Stimulated activated CD8-positive, alpha-beta memory T cell treated with anti-CD3 and anti-CD28 coated beads, Interleukin-15, amount 100 ng/mL, for 4 hours (primary cell): ENCODE results near the gene CCDC90B.
"Not testable (repeated sequence)": the region's sequence is repeated elsewhere in the genome, so short reads cannot be mapped to it uniquely, and the experiment has no call there.

Experiments used
- DNase-seq, 2 donors: peaks; one replicate each; pipeline ENCODE4 v3.0.0-alpha.2; 2020; ENCODE audit warnings: low read depth in 2 of 2

The CCDC90B gene

DNA sequence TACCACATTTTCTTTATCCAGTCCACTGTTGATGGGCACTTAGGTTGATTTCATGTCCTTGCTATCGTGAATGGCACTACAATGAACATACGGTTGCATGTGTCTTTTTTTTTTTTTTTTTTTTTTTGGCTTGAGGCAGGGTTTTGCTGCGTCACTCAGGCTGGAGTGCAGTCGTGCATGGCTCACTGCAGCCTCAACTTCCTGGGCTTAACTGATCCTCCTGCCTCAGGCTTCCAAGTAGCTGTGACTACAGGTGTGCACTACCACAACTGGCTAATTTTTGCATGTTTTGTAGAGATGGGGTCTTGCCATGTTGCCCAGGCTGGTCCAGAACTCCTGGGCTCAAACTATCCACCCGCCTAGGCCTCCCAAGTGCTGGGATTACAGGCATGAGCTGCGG is 1.5 kb upstream of the CCDC90B start:
- DNase-seq, result no peak

GRCh38 chr11:83285151-83285770 is 906 bp downstream of the CCDC90B start:
- DNase-seq, result no peak

DNA sequence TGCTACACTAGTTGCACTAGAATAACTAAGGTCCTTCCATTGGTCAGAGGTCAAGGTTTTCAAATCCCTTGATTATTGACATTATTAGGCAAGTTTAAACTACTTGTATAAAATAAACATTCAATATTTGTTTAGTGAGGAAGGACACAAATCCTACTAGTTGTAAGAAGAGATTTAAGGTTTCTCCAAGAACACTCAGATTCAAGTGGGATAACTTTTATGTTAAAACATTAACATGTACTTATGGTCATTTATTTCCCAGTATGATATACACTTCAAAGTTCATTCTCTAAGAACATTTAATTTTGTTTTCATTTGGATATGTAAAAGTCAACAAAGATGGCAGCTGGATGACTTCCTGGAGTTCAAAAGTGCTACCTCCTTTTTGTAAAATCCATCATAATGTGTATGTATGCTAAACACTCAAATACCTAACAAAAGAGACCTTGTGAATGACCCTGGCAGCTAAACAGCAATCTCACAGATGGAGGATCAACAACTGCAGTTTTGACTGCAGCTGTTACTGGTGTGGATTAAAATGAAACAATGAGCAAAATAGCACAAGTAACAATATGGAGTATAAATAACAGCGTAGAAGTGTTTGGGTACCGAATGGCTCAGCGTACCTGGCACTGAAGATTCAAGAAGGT is 1.5 kb downstream of the CCDC90B start:
- DNase-seq, result no peak

GRCh38 chr11:83282084-83282716 is 4.0 kb downstream of the CCDC90B start:
- DNase-seq, result no peak

GRCh38 chr11:83280256-83280655 is 5.9 kb downstream of the CCDC90B start:
- no peak for DNase-seq

DNA sequence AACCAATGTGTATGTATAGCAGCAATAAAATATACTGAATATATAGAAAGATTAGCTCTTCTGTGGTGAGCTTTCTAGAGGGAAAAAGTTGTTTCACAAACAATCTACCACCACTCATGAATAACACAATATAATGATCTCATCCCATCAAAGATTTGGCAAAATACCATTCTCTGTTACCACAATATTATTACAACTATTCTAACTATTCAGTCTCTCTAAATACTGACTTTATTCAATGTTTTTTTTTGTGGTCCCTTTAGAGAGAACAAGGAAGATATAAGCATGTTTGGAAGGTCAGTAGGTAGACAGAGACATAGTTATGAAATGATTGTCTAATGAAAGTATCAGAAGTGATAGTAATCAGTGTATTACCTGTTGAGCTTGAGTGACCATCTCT is 7.8 kb downstream of the CCDC90B start:
- no peak for DNase-seq

DNA sequence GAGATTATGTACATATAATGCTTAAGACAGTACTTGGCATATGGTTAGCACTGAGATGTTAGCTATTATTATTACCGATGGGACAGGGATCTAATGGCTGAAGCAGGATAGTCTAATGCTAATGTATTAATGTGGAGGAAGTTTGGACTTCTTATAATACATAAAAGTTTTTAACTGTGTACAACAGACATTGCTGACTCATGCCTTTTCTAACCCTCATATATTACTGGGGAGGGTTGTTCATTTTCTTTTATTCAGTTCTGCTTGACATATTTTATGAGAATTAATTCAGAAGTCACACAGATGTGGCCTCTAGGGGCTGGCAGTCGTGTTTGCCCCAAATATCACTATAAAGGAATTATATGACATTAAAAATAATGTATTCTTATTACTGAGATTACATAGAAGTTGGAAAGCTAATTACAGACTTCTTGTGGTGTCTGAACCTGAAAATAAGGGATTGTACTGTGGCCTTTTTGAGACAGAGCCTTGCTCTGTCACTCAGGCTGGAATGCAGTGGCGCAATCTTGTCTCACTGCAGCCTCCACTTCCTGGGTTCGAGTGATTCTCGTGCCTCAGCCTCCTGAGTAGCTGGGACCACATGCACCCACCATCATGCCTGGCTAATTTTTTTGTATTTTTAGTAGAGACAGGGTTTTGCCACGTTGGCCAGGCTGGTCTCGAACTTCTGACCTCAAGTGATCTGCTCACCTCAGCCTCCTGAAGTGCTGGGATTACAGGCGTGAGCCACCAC is 10.1 kb downstream of the CCDC90B start:
- DNase-seq, result no peak

DNA sequence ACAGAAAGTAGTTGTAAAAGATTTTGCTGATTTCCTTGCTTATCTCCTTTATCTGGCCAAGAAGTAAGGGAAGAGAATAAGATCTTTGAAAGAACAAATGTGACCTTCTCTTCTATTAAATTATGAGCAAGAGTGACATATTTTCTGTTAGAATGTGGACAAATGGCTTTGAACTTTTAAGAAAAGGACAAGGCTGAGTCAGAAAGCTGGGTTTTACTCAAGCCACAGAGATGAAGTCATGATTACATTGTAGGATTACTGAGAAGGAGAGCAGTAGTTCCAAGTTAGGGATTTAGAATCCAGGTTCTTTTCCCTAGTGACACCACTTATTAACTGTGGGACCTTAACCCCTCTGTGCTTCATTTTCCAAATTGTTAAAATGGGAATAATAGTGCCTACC is 13.5 kb downstream of the CCDC90B start:
- DNase-seq, result no peak

DNA sequence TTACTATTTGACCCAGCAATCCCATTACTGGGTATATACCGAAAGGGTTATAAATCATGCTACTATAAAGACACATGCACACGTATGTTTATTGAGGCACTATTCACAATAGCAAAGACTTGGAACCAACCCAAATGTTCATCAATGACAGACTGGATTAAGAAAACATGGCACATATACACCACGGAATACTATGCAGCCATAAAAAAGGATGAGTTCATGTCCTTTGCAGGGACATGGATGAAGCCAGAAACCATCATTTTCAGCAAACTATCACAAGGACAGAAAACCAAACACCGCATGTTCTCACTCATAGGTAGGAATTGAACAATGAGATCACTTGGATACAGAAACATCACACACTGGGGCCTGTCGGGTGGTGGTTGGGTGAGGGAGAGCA is 14.4 kb downstream of the CCDC90B start:
- not testable (repeated sequence) for DNase-seq

- DNase-seq, result not testable (repeated sequence)
Observed at GRCh38 chr11:83269080-83269479, 17.1 kb downstream of the CCDC90B start.

DNA sequence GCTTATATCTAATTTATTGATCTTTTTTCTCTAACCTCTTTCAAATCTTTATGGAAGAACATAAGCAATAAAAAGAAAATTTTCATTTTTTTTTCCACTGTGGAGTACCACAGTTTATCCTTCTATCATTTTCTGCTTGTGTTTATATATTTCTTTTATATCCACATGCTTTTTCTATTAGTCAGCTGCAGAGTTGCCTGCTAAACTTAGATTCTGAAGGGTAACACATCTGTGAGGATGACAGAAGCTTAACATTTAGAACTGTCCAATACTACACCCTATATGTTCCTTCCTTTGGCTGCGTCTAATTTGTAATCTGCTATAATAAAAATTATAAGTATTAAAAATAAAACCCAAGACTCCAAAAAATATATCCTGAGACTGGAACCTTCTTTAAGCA is 20.8 kb downstream of the CCDC90B start:
- no peak for DNase-seq

- no peak for DNase-seq
Observed at GRCh38 chr11:83259559-83259958, 26.6 kb downstream of the CCDC90B start.

- DNase-seq, result no peak
Observed at GRCh38 chr11:83257761-83258168, 28.4 kb downstream of the CCDC90B start.

GRCh38 chr11:83256602-83257340 is 29.4 kb downstream of the CCDC90B start:
- no peak for DNase-seq

DNA sequence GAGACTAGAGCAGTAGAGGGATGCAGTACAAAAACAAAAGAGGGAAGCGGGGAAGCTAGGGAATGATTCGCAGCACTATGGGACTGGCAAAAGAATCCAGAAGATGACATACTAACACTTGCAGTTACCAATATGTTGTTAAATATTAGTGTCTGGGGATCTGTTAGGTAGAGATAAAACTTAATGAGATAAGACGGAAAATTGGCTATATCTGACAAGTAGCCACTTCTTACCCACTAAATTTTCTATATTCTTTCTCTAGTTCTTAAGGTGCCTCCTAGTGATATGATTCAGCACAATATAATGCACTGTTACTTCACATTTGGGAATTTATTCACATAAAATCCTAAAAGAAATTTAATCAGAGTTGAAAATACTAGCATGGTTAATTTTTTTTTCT is 30.8 kb downstream of the CCDC90B start:
- DNase-seq, result no peak

DNA sequence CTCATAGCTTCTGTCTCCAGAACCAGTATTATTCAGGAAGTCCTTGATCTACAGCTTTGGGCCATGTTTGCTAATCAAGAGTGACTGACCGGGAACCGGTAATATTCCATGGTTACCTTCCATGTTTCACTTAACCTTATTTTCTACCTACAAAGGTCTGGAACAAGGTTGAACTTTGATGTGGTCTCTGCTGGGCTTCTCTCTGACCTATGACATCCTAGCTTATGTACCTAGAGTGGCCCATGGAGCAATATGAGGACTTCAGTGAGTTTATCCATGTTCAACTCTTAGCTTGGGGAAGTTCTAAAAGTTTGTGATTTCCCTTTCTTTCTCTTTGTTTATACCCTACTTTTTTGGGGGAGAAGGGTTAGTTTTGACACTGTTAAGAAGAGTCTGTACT is 33.2 kb downstream of the CCDC90B start:
- no peak for DNase-seq

GRCh38 chr11:83252266-83252665 is 33.9 kb downstream of the CCDC90B start:
- DNase-seq, result no peak

DNA sequence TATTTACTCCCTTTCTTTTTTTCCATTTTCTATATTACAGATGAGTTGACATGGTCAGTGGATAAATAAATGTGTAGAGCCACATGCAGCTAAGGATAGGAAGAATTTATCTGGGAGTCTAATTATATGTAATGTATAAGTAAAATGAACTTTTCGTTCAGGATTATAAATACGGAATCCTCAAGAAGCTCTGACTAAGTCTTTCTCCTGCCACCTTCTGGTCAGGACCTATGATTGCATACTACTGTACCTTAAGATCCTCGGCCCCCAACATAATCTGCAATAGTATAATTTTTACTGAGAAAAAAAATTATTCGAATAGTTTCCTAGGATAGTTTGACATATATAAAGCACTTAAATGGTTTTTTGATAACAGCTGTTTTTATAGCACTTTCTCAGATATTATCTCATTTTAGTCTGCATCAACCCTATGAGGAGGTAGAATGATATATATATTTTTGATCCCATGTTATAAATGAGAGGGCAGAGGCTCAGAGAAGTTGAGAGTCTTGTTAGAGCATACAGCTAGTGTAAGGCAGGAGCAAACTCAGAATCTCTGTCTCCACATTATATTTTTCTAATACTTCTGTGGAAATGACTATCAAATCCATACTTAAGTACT is 36.1 kb downstream of the CCDC90B start:
- DNase-seq, result no peak

GRCh38 chr11:83249445-83249844 is 36.7 kb downstream of the CCDC90B start:
- no peak for DNase-seq

- DNase-seq, result no peak
Observed at GRCh38 chr11:83241291-83241946, 44.7 kb downstream of the CCDC90B start.

GRCh38 chr11:83238111-83238510 is 48.1 kb downstream of the CCDC90B start:
- no peak for DNase-seq
